ENCODE data around the gene MED6. TPM values are rescaled to one million over a fixed set of nuclear protein-coding genes. Genes with fewer than 3 reads are reported as not detected.

MED6 gene
- total and polyA plus RNA-seq, 5 experiments from 2014 or later = 27.4 to 81.8 (median 36.0) TPM

- no peaks in the 10 kb centered on the region for H3K27me3 Mint-ChIP-seq
- no peak for DNase-seq
- H3K36me3 Mint-ChIP-seq = peaks cover 21 to 56% (median 39%) of the 10 kb centered on the region in 3 donors
Measured at GRCh38 chr14:70534904-70535303, 65.6 kb downstream of the MED6 start, which contains the start of gene ADAM20. ADAM20 (minus strand) TSS chr14:70535004; CDS start chr14:70524757, 10,247 bp downstream.

More at GRCh38 chr14:70534904-70535303, 65.6 kb downstream of the MED6 start, which contains the start of gene ADAM20:
- POLR2A ChIA-PET = no interaction called here
- Mint-ChIP-seq H3K4me3 (no peak within 1 kb of the TSS), H3K27ac (no peak within 1 kb of the TSS), H3K4me1 (peaks cover 0 to 7% (median 4%) of the 10 kb centered on the region in 4 donors), H3K9me3 (peaks cover 0 to 10% (median 5%) of the 10 kb centered on the region in 9 donors)
- ATAC-seq = no peak

Other genes starting within 250 kb of the MED6 start
- 10 to 100 TPM; 33.7 to 36.8 TPM for gene COX16, start 241.0 kb downstream of the MED6 start, total RNA-seq
- 10 to 100 TPM; 50.7 to 59.1 (median 57.6) TPM for gene COX16, start 241.0 kb downstream of the MED6 start, polyA plus RNA-seq
- 10 to 100 TPM; 18.6 to 19.9 TPM for gene SYNJ2BP, start 183.6 kb downstream of the MED6 start, total RNA-seq
- 10 to 100 TPM; 13.2 to 16.6 (median 15.7) TPM for gene SYNJ2BP, start 183.6 kb downstream of the MED6 start, polyA plus RNA-seq
- under 1 TPM in 1 of 2 experiments, not detected in 1; 0.18 TPM for gene ADAM21, start 148.5 kb downstream of the MED6 start, total RNA-seq
- gene ADAM21, start 148.5 kb downstream of the MED6 start, polyA plus RNA-seq = under 1 TPM; 0.08 to 0.56 (median 0.25) TPM
- gene ADAM20, start 65.7 kb downstream of the MED6 start, total RNA-seq = 1 to 10 TPM in 1 of 2 experiments, under 1 TPM in 1; 0.88 to 1.4 TPM
- not detected for gene ADAM20, start 65.7 kb downstream of the MED6 start, polyA plus RNA-seq
- gene TTC9, start 41.3 kb upstream of the MED6 start, total RNA-seq = 10 to 100 TPM; 25.2 to 26.5 TPM
- gene TTC9, start 41.3 kb upstream of the MED6 start, polyA plus RNA-seq = 10 to 100 TPM; 10.2 to 22.0 (median 10.6) TPM
- gene MAP3K9, start 208.9 kb upstream of the MED6 start, total RNA-seq = 1 to 10 TPM; 6.8 to 7.8 TPM
- gene MAP3K9, start 208.9 kb upstream of the MED6 start, polyA plus RNA-seq = 1 to 10 TPM in 2 of 3 donors, under 1 TPM in 1; 0.52 to 3.6 (median 1.6) TPM

Measured in naive thymus-derived CD8-positive, alpha-beta T cell (primary cell).